Tibial nerve (tissue), 3 donors: ENCODE measurements around the gene CYLD.

Experiments used
- EP300 ChIP-seq, 2 donors: sonication (generic); formaldehyde crosslinking; IDR thresholded peaks; one replicate each; pipeline ENCODE4 v1.6.1; 2017; ENCODE audit warnings: antibody characterized with exemption in 2 of 2, mild to moderate bottlenecking in 1 of 2
- POLR2A ChIP-seq, 2 donors: fragments of 450-650 bp; IDR thresholded peaks; one replicate each; pipeline ENCODE4 v1.6.1; 2017; ENCODE audit warnings: antibody characterized with exemption in 2 of 2, mild to moderate bottlenecking in 2 of 2, moderate library complexity in 2 of 2

DNA sequence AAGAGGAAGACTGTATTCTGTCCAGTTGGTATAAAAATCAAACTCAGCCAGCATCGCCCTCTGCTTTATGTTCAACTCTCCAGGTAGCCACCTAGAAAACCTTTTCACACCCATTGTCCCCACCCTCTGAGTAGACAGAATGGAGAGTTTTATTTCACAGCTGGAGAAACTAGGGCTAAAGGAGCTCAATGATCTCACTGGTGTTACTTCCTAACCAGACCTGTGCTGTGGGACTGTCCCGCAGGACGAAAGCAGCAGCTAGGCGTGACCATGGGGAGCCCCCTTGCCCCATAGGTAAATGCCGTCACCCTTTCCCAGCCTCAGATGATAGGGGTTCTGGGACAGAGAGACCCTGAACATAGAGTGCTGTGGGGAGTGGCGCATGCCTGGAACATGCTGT, 67.7 kb downstream of the CYLD start:
- TF ChIP-seq POLR2A (IDR thresholded peaks at IDR 0.05), result no peak
- no peak for TF ChIP-seq EP300 (IDR thresholded peaks at IDR 0.05)
